Activated T-cell treated with anti-CD3 and anti-CD28 coated beads, Interleukin-2, amount 50 U/mL, for 24 hours (primary cell): ENCODE data around the gene ZFP14.
"Not testable (repeated sequence)": the region's sequence is repeated elsewhere in the genome, so short reads cannot be mapped to it uniquely, and the experiment has no call there.

Experiments
- DNase-seq: peaks from one replicate; pipeline ENCODE4 v3.0.0-alpha.2; 2020
- H3K27ac Mint-ChIP-seq: 2 replicates; pipeline ENCODE4 v1.8.0; 2020; ENCODE audit warnings: mild to moderate bottlenecking, mixed read lengths
- H3K27me3 Mint-ChIP-seq: 2 replicates; pipeline ENCODE4 v1.8.0; 2020; ENCODE audit warnings: mixed read lengths
- H3K36me3 Mint-ChIP-seq: 2 replicates; pipeline ENCODE4 v1.8.0; 2020; ENCODE audit warnings: low read depth, mixed read lengths
- H3K4me1 Mint-ChIP-seq: 2 replicates; pipeline ENCODE4 v1.8.0; 2020; ENCODE audit warnings: low read depth, mixed read lengths
- H3K4me3 Mint-ChIP-seq: 2 replicates; pipeline ENCODE4 v1.8.0; 2020; ENCODE audit warnings: mild to moderate bottlenecking, moderate library complexity, mixed read lengths
- H3K9me3 Mint-ChIP-seq: 2 replicates; pipeline ENCODE4 v1.8.0; 2020; ENCODE audit warnings: mixed read lengths

The ZFP14 gene

DNA sequence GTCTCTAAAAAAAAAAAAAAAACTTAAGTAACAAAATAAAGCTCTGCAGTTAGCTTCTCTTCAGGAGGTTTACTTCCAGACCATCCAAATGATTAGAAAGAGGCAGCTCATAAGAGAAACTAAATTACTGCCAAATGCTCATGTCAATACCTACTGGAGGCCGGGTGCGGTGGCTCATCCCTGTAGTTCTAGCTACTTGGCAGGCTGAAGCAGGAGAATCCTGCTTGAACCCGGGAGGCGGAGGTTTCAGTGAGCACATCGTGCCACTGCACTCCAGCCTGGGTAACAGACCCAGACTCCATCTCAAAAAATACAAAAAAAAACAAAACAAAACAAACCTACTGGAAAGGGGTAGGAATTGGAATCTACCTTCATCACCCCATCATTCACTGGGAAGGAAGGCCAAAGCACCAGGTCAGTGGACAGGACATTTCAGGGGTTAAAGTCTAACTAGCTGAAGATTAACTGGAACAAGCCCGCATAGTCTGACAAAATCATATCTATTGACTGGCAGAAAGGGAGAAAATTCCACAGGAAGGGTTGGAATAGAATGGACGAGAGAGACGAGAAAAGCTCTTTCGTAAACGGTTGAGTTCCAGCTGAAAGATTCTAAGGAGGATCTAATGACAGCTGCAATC is 1.3 kb downstream of the ZFP14 start:
- peaks cover 57% of the 10 kb centered on the region for H3K36me3 Mint-ChIP-seq
- no peaks in the 10 kb centered on the region for H3K27me3 Mint-ChIP-seq
- peaks cover 30% of the 10 kb centered on the region for H3K4me1 Mint-ChIP-seq
- peak overlapping the region; percentile 7 for H3K27ac Mint-ChIP-seq
- DNase-seq = no peak
- H3K4me3 Mint-ChIP-seq = peak overlapping the region; percentile 92
- H3K9me3 Mint-ChIP-seq = peaks cover 21% of the 10 kb centered on the region

DNA sequence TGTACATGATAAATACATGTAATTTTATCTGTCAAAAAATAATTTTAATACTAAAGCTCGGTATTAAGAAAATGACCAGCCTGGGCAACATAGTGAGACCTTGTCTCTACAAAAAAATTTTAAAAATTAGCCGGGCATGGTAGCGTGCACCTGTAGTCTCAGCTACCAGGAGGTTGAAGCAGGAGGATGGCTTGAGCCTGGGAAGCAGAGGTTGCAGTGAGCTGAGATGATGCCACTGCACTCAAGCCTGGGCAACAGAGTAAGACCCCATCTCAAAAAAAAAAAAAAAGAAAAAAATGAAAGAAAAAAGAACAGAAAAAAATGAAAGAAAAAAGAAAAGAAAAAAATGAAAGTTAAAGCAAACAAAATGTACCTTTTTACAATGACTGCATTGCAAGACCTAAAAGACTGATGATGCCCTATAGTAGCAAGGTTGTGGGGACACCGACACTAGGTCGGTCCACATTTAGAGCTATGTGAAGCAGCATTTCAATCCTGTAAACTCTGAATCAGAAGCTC is 5.3 kb downstream of the ZFP14 start:
- Mint-ChIP-seq H3K36me3 (peaks cover 74% of the 10 kb centered on the region), H3K4me3 (no peak overlapping the region), H3K27ac (no peak overlapping the region), H3K4me1 (peaks cover 26% of the 10 kb centered on the region), H3K27me3 (no peaks in the 10 kb centered on the region), H3K9me3 (peaks cover 21% of the 10 kb centered on the region)
- no peak for DNase-seq

GRCh38 chr19:36371886-36372285 is 7.1 kb downstream of the ZFP14 start:
- no peak overlapping the region for H3K4me3 Mint-ChIP-seq
- DNase-seq = no peak
- H3K36me3 Mint-ChIP-seq = peaks cover 84% of the 10 kb centered on the region
- H3K9me3 Mint-ChIP-seq = peaks cover 30% of the 10 kb centered on the region
- no peaks in the 10 kb centered on the region for H3K27me3 Mint-ChIP-seq
- no peak overlapping the region for H3K27ac Mint-ChIP-seq
- H3K4me1 Mint-ChIP-seq = peaks cover 10% of the 10 kb centered on the region

- DNase-seq = no peak
- H3K9me3 Mint-ChIP-seq = peaks cover 46% of the 10 kb centered on the region
- no peak overlapping the region for H3K27ac Mint-ChIP-seq
- peaks cover 96% of the 10 kb centered on the region for H3K36me3 Mint-ChIP-seq
- no peak overlapping the region for H3K4me3 Mint-ChIP-seq
- H3K27me3 Mint-ChIP-seq = no peaks in the 10 kb centered on the region
- no peaks in the 10 kb centered on the region for H3K4me1 Mint-ChIP-seq
Observed at GRCh38 chr19:36363845-36364244, 15.2 kb downstream of the ZFP14 start.

DNA sequence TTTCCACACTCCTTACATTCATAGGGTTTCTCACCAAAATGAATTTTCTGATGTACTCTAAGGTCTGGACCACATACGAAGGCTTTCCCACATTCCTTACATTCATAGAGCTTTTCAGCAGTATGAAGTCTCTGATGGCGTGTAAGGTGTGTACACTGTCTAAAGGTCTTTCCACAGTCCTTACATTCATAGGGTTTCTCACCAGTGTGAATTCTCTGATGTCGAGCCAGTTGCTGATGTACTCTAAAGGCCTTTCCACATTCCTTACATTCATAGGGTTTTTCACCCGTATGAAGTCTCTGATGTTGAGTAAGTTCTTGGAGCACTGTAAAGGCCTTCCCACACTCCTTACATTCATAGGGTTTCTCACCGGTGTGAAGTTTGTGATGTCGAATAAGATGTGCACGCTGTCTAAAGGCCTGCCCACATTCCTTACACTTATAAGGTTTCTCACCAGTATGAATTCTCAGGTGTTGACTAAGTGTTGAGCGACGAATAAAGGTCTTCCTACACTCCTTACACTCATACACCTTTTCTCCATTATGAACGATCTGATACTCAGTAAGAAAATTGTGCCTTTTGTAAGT is 38.1 kb downstream of the ZFP14 start:
- no peak overlapping the region for H3K4me3 Mint-ChIP-seq
- H3K27ac Mint-ChIP-seq = no peak overlapping the region
- H3K27me3 Mint-ChIP-seq = no peaks in the 10 kb centered on the region
- H3K4me1 Mint-ChIP-seq = no peaks in the 10 kb centered on the region
- H3K36me3 Mint-ChIP-seq = peaks cover 95% of the 10 kb centered on the region
- DNase-seq = no peak
- H3K9me3 Mint-ChIP-seq = peaks cover 67% of the 10 kb centered on the region

- DNase-seq = peak; percentile 61
- no peaks in the 10 kb centered on the region for H3K27me3 Mint-ChIP-seq
- peaks cover 79% of the 10 kb centered on the region for H3K36me3 Mint-ChIP-seq
- peaks cover 15% of the 10 kb centered on the region for H3K4me1 Mint-ChIP-seq
- peak overlapping the region; percentile 64 for H3K4me3 Mint-ChIP-seq
- H3K27ac Mint-ChIP-seq = no peak overlapping the region
- peaks cover 67% of the 10 kb centered on the region for H3K9me3 Mint-ChIP-seq
Observed at GRCh38 chr19:36331353-36332228, 47.4 kb downstream of the ZFP14 start.

DNA sequence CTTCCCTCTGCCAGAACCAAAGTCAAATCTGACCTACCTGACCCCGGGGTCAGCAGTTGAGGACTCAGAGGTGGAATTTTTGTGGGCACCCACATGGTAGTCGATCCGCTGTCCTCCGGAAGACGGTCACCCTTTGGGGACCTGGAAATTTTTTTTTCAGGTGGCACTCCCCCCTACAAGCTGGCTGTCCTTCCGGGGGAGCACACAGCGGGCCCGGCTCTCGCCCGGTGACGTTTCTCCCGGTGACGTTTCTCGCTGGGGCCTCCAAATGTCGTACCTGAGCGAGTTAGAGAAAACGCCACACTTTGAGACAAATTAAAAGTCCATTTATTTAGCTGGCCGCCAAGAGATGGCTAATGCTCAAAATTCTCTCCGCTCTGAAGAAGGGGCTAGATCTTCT is 48.8 kb downstream of the ZFP14 start:
- no peak overlapping the region for H3K27ac Mint-ChIP-seq
- H3K27me3 Mint-ChIP-seq = no peaks in the 10 kb centered on the region
- peak overlapping the region; percentile 64 for H3K4me3 Mint-ChIP-seq
- DNase-seq = no peak
- peaks cover 73% of the 10 kb centered on the region for H3K9me3 Mint-ChIP-seq
- peaks cover 15% of the 10 kb centered on the region for H3K4me1 Mint-ChIP-seq
- H3K36me3 Mint-ChIP-seq = peaks cover 81% of the 10 kb centered on the region

- not testable (repeated sequence) for DNase-seq
Observed at GRCh38 chr19:36329534-36329933, 49.5 kb downstream of the ZFP14 start.

GRCh38 chr19:36326649-36327048 is 52.4 kb downstream of the ZFP14 start:
- H3K4me3 Mint-ChIP-seq, H3K4me1 Mint-ChIP-seq, DNase-seq, H3K27me3 Mint-ChIP-seq, H3K27ac Mint-ChIP-seq: not testable (repeated sequence)
- peaks cover 77% of the 10 kb centered on the region for H3K9me3 Mint-ChIP-seq
- peaks cover 73% of the 10 kb centered on the region for H3K36me3 Mint-ChIP-seq

More at GRCh38 chr19:36329534-36329933, 49.5 kb downstream of the ZFP14 start:
- not testable (repeated sequence) for H3K27me3 Mint-ChIP-seq, H3K27ac Mint-ChIP-seq, H3K4me3 Mint-ChIP-seq
- Mint-ChIP-seq H3K36me3 (peaks cover 84% of the 10 kb centered on the region), H3K9me3 (peaks cover 78% of the 10 kb centered on the region), H3K4me1 (peaks cover 15% of the 10 kb centered on the region)

DNA sequence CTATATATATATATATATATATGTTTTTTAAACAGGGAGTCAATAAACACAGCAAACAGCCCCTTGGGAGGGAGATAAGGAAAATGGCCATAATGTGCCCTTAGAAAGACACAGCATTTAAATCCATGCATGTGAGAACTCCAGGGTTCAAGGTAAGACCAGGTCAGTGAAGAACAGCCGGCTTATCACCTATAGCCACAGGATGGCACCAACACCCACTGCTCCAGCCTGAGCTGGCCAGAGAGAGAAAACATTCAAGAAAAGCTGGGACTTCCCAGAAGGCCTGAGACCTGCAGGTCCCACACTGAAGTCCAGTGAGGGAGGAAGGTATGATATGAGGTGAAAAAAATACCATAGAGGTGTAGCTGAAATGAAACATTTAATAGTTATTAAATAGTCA is 63.8 kb downstream of the ZFP14 start:
- not testable (repeated sequence) for H3K27ac Mint-ChIP-seq, H3K36me3 Mint-ChIP-seq, H3K9me3 Mint-ChIP-seq, H3K4me3 Mint-ChIP-seq, H3K4me1 Mint-ChIP-seq, DNase-seq, H3K27me3 Mint-ChIP-seq

- H3K27me3 Mint-ChIP-seq, DNase-seq, H3K4me3 Mint-ChIP-seq, H3K27ac Mint-ChIP-seq, H3K4me1 Mint-ChIP-seq, H3K9me3 Mint-ChIP-seq, H3K36me3 Mint-ChIP-seq: not testable (repeated sequence)
Observed at GRCh38 chr19:36314053-36314452, 64.9 kb downstream of the ZFP14 start.

- not testable (repeated sequence) for H3K27me3 Mint-ChIP-seq, H3K4me1 Mint-ChIP-seq, H3K27ac Mint-ChIP-seq, DNase-seq, H3K9me3 Mint-ChIP-seq, H3K4me3 Mint-ChIP-seq, H3K36me3 Mint-ChIP-seq
Observed at GRCh38 chr19:36311098-36311760, 67.8 kb downstream of the ZFP14 start.

- H3K9me3 Mint-ChIP-seq, H3K4me3 Mint-ChIP-seq, H3K27me3 Mint-ChIP-seq, H3K36me3 Mint-ChIP-seq, DNase-seq, H3K4me1 Mint-ChIP-seq, H3K27ac Mint-ChIP-seq: not testable (repeated sequence)
Observed at GRCh38 chr19:36310416-36310990, 68.5 kb downstream of the ZFP14 start.

DNA sequence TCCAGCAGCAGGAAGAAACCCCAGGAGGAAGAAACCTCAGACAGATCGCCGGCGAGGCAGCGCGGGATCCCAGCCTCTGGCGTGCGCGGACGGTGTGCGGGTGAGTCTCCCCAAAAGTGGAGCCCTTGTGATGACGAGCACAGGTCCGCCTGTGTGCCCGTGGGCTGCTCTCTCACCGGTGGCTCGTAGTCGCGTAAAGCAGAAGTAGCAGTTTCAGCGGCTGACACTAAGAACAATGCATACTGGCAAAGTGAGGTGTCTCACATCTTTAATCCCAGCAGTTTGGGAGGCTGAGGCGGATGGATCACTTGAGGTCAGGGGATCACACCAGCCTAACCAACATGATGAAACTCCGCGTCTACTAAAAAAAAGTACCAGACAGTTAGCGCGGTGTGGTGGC is 69.2 kb downstream of the ZFP14 start:
- not testable (repeated sequence) for H3K9me3 Mint-ChIP-seq, H3K4me3 Mint-ChIP-seq, H3K4me1 Mint-ChIP-seq, H3K27ac Mint-ChIP-seq, DNase-seq, H3K27me3 Mint-ChIP-seq, H3K36me3 Mint-ChIP-seq
